C4-2B (cell line): ENCODE results near the gene MRPL41.

Source experiments
- ZFX ChIP-seq: fragments of 450-650 bp; IDR thresholded peaks from 2 replicates; pipeline ENCODE4 v1.6.1; 2017
- TF ChIP-seq, protein P1 (sequence below): fragments of 450-650 bp; conservative IDR thresholded peaks from 2 replicates; pipeline ENCODE4 v1.5.1; 2017; ENCODE audit warnings: mild to moderate bottlenecking

- TF ChIP-seq, protein P1, sequence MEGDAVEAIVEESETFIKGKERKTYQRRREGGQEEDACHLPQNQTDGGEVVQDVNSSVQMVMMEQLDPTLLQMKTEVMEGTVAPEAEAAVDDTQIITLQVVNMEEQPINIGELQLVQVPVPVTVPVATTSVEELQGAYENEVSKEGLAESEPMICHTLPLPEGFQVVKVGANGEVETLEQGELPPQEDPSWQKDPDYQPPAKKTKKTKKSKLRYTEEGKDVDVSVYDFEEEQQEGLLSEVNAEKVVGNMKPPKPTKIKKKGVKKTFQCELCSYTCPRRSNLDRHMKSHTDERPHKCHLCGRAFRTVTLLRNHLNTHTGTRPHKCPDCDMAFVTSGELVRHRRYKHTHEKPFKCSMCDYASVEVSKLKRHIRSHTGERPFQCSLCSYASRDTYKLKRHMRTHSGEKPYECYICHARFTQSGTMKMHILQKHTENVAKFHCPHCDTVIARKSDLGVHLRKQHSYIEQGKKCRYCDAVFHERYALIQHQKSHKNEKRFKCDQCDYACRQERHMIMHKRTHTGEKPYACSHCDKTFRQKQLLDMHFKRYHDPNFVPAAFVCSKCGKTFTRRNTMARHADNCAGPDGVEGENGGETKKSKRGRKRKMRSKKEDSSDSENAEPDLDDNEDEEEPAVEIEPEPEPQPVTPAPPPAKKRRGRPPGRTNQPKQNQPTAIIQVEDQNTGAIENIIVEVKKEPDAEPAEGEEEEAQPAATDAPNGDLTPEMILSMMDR: no peak
- TF ChIP-seq ZFX: no peak
Measured at GRCh38 chr9:137588891-137589290, 37.2 kb downstream of the MRPL41 start.
